Measurements from ENCODE around the gene RAC2.

- no peak for TF ChIP-seq CTCF (conservative IDR thresholded peaks at IDR 0.05)
- TF ChIP-seq ZFX (IDR thresholded peaks at IDR 0.05) = no peak
Measured at GRCh38 chr22:37275134-37275533, 31.1 kb upstream of the RAC2 start.

Measured in C4-2B (cell line).